GM12801 (cell line): ENCODE data around the gene ADAMTS16.

ENCODE experiments used
- CTCF ChIP-seq: IDR thresholded peaks from one replicate; pipeline ENCODE4 v1.5.1; 2011; ENCODE audit warnings: control low read depth; ENCODE audit not compliant: insufficient read length; ENCODE audit errors: extremely low read depth

ADAMTS16 gene

GRCh38 chr5:5296051-5296450, 155.9 kb downstream of the ADAMTS16 start:
- TF ChIP-seq CTCF = no peak

- no peak for TF ChIP-seq CTCF
Measured at GRCh38 chr5:5297432-5298067, 157.4 kb downstream of the ADAMTS16 start.

- TF ChIP-seq CTCF = no peak
Measured at GRCh38 chr5:5298068-5298633, 158.0 kb downstream of the ADAMTS16 start.

GRCh38 chr5:5298841-5299541, 158.9 kb downstream of the ADAMTS16 start:
- no peak for TF ChIP-seq CTCF

GRCh38 chr5:5301176-5301575, 161.0 kb downstream of the ADAMTS16 start:
- no peak for TF ChIP-seq CTCF

GRCh38 chr5:5302201-5302600, 162.1 kb downstream of the ADAMTS16 start:
- no peak for TF ChIP-seq CTCF

- TF ChIP-seq CTCF = no peak
Measured at GRCh38 chr5:5303242-5303641, 163.1 kb downstream of the ADAMTS16 start.
